HepG2 (cell line): Measurements from ENCODE around the gene CSNK1D. TPM values are rescaled to one million over a fixed set of nuclear protein-coding genes. Genes with fewer than 3 reads are reported as not detected.

ENCODE experiments used
- DNMT3B ChIP-seq: conservative IDR thresholded peaks from 2 replicates; pipeline ENCODE4 v1.6.1; 2016; ENCODE audit warnings: missing biosample characterization, control low read depth
- GLMP ChIP-seq: sonication (generic); formaldehyde crosslinking; IDR thresholded peaks from 2 replicates; pipeline ENCODE4 v1.9.0; 2021; ENCODE audit warnings: missing genetic modification reagents, mild to moderate bottlenecking, borderline replicate concordance
- MZF1 ChIP-seq: sonication (generic); formaldehyde crosslinking; IDR thresholded peaks from 2 replicates; pipeline ENCODE4 v1.8.1; 2023; ENCODE audit warnings: mild to moderate bottlenecking, missing genetic modification reagents, borderline replicate concordance
- PAF1 ChIP-seq: IDR thresholded peaks from 2 replicates; pipeline ENCODE4 v1.6.1; 2016; ENCODE audit warnings: missing genetic modification reagents, missing compliant biosample characterization
- SUZ12 ChIP-seq: fragments of 150-350 bp; IDR thresholded peaks from 2 replicates; pipeline ENCODE4 v1.6.1; 2014; ENCODE audit warnings: low read depth, low read length
- TRAFD1 ChIP-seq: sonication (generic); formaldehyde crosslinking; IDR thresholded peaks from 2 replicates; pipeline ENCODE4 v1.5.1; 2020; ENCODE audit warnings: missing genetic modification reagents, mild to moderate bottlenecking, borderline replicate concordance
- ZBTB7B ChIP-seq: sonication (generic); formaldehyde crosslinking; IDR thresholded peaks from 2 replicates; pipeline ENCODE4 v1.4.0; 2020; ENCODE audit warnings: missing genetic modification reagents
- ZFY ChIP-seq: sonication (generic); formaldehyde crosslinking; IDR thresholded peaks from 2 replicates; pipeline ENCODE4 v1.4.0; 2020; ENCODE audit warnings: missing genetic modification reagents
- ZFYVE20 ChIP-seq: sonication (generic); formaldehyde crosslinking; IDR thresholded peaks from 2 replicates; pipeline ENCODE4 v1.8.0; 2023; ENCODE audit warnings: low read depth, mild to moderate bottlenecking, moderate library complexity, missing genetic modification reagents, borderline replicate concordance
- ZNF234 ChIP-seq: sonication (generic); formaldehyde crosslinking; conservative IDR thresholded peaks from 2 replicates; pipeline ENCODE4 v1.5.1; 2020; ENCODE audit warnings: mild to moderate bottlenecking, missing genetic modification reagents
- ZNF431 ChIP-seq: sonication (generic); formaldehyde crosslinking; IDR thresholded peaks from 2 replicates; pipeline ENCODE4 v1.9.0; 2022; ENCODE audit warnings: missing genetic modification reagents, low read depth, mild to moderate bottlenecking, borderline replicate concordance
- ZNF546 ChIP-seq: sonication (generic); formaldehyde crosslinking; conservative IDR thresholded peaks from 2 replicates; pipeline ENCODE4 v1.8.1; 2023; ENCODE audit warnings: mild to moderate bottlenecking, missing genetic modification reagents
- ZNF549 ChIP-seq: sonication (generic); formaldehyde crosslinking; IDR thresholded peaks from 2 replicates; pipeline ENCODE4 v1.5.0; 2020; ENCODE audit warnings: missing genetic modification reagents
- ZNF7 ChIP-seq: IDR thresholded peaks from 2 replicates; pipeline ENCODE4 v1.6.1; 2016; ENCODE audit warnings: missing biosample characterization, missing genetic modification reagents
- ZNF878 ChIP-seq: sonication (generic); formaldehyde crosslinking; IDR thresholded peaks from 2 replicates; pipeline ENCODE4 v1.8.1; 2023; ENCODE audit warnings: mild to moderate bottlenecking, missing genetic modification reagents, moderate library complexity
- polyA plus RNA-seq, 8 experiments: library from polyadenylated mRNA; depleted of rRNA in 3 of 8; stranded (reverse) in 7 of 8; unstranded in 1 of 8; fragments of >200 nt; fragmentation: Illumina TruSeq in 4 of 8; extraction: Trizol in 4 of 8; gene quantifications; 2 replicates each; pipeline versions ENCODE4 v1.2.1 to v1.2.3, GENCODE V29; 2011 to 2016; ENCODE audit warnings: low read depth in 4 of 8, missing spikeins in 1 of 8, mixed read lengths in 1 of 8; ENCODE audit not compliant: insufficient read depth in 1 of 8
- total RNA-seq, 5 experiments: library from RNA; depleted of rRNA; stranded (reverse); fragments of >200 nt; fragmentation: Illumina TruSeq; extraction: Trizol; gene quantifications; 2 replicates each; pipeline ENCODE4 v1.2.3, GENCODE V29; 2016; ENCODE audit warnings: low read depth in 1 of 5
- TF ChIP-seq, protein P1 (sequence below): sonication (generic); formaldehyde crosslinking; IDR thresholded peaks from 2 replicates; pipeline ENCODE4 v1.4.0; 2020; ENCODE audit warnings: missing genetic modification reagents
- TF ChIP-seq, protein P2 (sequence below): sonication (generic); formaldehyde crosslinking; IDR thresholded peaks from 2 replicates; pipeline ENCODE4 v1.4.0; 2020; ENCODE audit warnings: missing genetic modification reagents
- TF ChIP-seq, protein P3 (sequence below): sonication (generic); formaldehyde crosslinking; IDR thresholded peaks from 2 replicates; pipeline ENCODE4 v1.4.0; 2020; ENCODE audit warnings: mild to moderate bottlenecking, missing genetic modification reagents
- TF ChIP-seq, protein P4 (sequence below): sonication (generic); formaldehyde crosslinking; IDR thresholded peaks from 2 replicates; pipeline ENCODE4 v1.5.1; 2020; ENCODE audit warnings: mild to moderate bottlenecking, missing genetic modification reagents

The CSNK1D gene
- total and polyA plus RNA-seq, 2 of the 13 experiments (the other 11 are each of a cell fraction or from before 2014, with no cell fraction given): 31.5 to 128 TPM

DNA sequence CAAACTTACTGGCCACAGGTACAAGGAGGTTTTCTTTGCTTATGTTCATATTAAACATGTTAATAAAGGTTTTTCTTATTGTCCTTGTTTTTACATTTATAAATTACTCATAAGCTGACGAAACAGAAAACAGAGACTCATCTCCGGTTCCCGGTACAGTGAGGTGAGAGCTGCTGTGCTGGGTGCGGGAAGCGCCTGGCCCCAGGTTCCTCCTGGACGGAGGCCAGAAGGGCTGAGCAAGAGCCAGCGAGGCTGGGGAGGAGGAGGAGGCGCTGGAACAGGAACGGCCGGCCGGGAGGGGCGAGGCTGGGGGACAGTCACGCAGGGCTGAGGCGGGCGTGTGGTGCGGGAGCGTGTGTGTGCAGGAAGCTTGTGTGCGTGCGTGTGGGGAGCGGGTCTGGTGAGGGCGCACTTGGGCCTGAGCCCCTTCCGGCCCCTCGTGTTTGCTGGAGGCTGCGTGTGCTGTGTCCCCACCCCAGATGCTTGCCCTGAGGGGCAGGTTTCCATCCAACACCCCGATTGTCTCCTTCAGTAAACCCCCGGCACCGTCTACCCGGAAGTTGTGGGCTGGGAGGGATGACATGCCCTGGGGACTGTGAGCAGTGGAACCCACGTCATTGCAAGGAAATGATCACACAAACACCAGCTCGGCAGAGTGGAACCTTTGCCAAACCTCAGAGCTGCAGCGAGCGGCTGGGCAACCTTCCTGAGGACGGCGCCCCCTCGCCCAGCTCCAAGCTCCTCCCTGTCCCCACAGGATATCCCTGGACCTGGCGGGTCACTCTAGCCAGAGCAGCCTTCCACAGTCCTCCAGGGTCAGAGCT, 24.4 kb upstream of the CSNK1D start (continued):
- TF ChIP-seq TRAFD1 (CRISPR knock-in tag) (no peak), ZNF431 (CRISPR knock-in tag) (no peak), ZNF234 (CRISPR knock-in tag) (no peak), ZNF546 (no peak), ZFYVE20 (CRISPR knock-in tag) (no peak; the same call in 1 of the 2 replicates), ZNF7 (no peak), SUZ12 (no peak), ZFY (CRISPR knock-in tag) (peak; percentile 15; the same call in 1 of the 2 replicates), MZF1 (no peak), GLMP (CRISPR knock-in tag) (no peak), DNMT3B (CRISPR knock-in tag) (no peak), PAF1 (CRISPR knock-in tag) (no peak), ZNF878 (CRISPR knock-in tag) (no peak), ZNF549 (CRISPR knock-in tag) (no peak), ZBTB7B (CRISPR knock-in tag) (no peak; the same call in 1 of the 2 replicates)
- TF ChIP-seq, protein P1, sequence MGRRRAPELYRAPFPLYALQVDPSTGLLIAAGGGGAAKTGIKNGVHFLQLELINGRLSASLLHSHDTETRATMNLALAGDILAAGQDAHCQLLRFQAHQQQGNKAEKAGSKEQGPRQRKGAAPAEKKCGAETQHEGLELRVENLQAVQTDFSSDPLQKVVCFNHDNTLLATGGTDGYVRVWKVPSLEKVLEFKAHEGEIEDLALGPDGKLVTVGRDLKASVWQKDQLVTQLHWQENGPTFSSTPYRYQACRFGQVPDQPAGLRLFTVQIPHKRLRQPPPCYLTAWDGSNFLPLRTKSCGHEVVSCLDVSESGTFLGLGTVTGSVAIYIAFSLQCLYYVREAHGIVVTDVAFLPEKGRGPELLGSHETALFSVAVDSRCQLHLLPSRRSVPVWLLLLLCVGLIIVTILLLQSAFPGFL (CRISPR knock-in tag): 0 out of 2 replicates have a peak, but pooled peaks have one; percentile 24
- TF ChIP-seq, protein P2, sequence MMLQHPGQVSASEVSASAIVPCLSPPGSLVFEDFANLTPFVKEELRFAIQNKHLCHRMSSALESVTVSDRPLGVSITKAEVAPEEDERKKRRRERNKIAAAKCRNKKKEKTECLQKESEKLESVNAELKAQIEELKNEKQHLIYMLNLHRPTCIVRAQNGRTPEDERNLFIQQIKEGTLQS (CRISPR knock-in tag): no peak
- TF ChIP-seq, protein P3, sequence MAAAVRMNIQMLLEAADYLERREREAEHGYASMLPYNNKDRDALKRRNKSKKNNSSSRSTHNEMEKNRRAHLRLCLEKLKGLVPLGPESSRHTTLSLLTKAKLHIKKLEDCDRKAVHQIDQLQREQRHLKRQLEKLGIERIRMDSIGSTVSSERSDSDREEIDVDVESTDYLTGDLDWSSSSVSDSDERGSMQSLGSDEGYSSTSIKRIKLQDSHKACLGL: no peak
- TF ChIP-seq, protein P4, sequence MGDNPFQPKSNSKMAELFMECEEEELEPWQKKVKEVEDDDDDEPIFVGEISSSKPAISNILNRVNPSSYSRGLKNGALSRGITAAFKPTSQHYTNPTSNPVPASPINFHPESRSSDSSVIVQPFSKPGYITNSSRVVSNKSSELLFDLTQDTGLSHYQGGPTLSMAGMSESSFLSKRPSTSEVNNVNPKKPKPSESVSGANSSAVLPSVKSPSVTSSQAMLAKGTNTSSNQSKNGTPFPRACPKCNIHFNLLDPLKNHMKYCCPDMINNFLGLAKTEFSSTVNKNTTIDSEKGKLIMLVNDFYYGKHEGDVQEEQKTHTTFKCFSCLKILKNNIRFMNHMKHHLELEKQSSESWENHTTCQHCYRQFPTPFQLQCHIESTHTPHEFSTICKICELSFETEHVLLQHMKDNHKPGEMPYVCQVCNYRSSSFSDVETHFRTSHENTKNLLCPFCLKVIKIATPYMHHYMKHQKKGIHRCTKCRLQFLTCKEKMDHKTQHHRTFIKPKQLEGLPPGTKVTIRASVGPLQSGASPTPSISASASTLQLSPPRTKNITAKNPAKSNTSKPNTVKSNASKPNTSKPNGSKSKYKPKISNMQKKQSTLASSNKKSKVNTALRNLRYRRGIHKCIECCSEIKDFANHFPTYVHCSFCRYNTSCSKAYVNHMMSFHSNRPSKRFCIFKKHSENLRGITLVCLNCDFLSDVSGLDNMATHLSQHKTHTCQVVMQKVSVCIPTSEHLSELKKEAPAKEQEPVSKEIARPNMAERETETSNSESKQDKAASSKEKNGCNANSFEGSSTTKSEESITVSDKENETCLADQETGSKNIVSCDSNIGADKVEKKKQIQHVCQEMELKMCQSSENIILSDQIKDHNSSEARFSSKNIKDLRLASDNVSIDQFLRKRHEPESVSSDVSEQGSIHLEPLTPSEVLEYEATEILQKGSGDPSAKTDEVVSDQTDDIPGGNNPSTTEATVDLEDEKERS (CRISPR knock-in tag): no peak
